Chondrocyte (in vitro differentiated cells): Measurements from ENCODE around the gene ABCD3. TPM values are rescaled to one million over a fixed set of nuclear protein-coding genes. Genes with fewer than 3 reads are reported as not detected.
A peak's percentile ranks its signal among the peaks of the same experiment; 100 is the strongest.
"Not testable (repeated sequence)": the region's sequence is repeated elsewhere in the genome, so short reads cannot be mapped to it uniquely, and the experiment has no call there.

Experiments used
- DNase-seq: peaks from one replicate; pipeline ENCODE4 v3.0.0; 2021; ENCODE audit warnings: mixed read lengths, low spot score
- H3K27ac Mint-ChIP-seq: one replicate; pipeline ENCODE4 v1.8.0; 2021; ENCODE audit warnings: mild to moderate bottlenecking, moderate library complexity, mixed read lengths; ENCODE audit not compliant: unreplicated experiment
- H3K27me3 Mint-ChIP-seq: 2 replicates; pipeline ENCODE4 v1.8.0; 2021; ENCODE audit warnings: low read depth, mixed read lengths
- H3K36me3 Mint-ChIP-seq: 2 replicates; pipeline ENCODE4 v1.8.0; 2021; ENCODE audit warnings: low read depth, mixed read lengths
- H3K4me1 Mint-ChIP-seq: 2 replicates; pipeline ENCODE4 v1.8.0; 2021; ENCODE audit warnings: low read depth, mild to moderate bottlenecking, mixed read lengths
- H3K4me3 Mint-ChIP-seq: one replicate; pipeline ENCODE4 v1.8.0; 2021; ENCODE audit warnings: mild to moderate bottlenecking, moderate library complexity, mixed read lengths; ENCODE audit not compliant: unreplicated experiment
- H3K9me3 Mint-ChIP-seq: 2 replicates; pipeline ENCODE4 v1.8.0; 2021; ENCODE audit warnings: low read depth, mixed read lengths
- long read RNA-seq: library from polyadenylated mRNA; stranded (forward); transcript quantifications from one replicate; pipeline ENCODE4 v2.0.0, GENCODE V29; 2021
- total RNA-seq: library from RNA; stranded (reverse); gene quantifications from 3 replicates; pipeline ENCODE4 v1.2.1, GENCODE V29; 2021
- TF ChIP-seq, protein P1 (sequence below): fragments of 200-600 bp; sonication (generic); IDR thresholded peaks from 2 replicates; pipeline ENCODE4 v1.5.0; 2021; ENCODE audit warnings: antibody characterized with exemption, mild to moderate bottlenecking, moderate library complexity

ABCD3 gene
- total RNA-seq: 33.2 to 50.0 TPM (median 36.1 TPM) in 3 replicates
- long read RNA-seq, transcript ABCD3-202 (23 exons, 3,538 nt): major isoform, 75 of 91 reads
- long read RNA-seq, partial matches to known transcripts: 3 of 91 reads
- long read RNA-seq, other reads (novel, unspliced or antisense): 12 of 91 reads

DNA sequence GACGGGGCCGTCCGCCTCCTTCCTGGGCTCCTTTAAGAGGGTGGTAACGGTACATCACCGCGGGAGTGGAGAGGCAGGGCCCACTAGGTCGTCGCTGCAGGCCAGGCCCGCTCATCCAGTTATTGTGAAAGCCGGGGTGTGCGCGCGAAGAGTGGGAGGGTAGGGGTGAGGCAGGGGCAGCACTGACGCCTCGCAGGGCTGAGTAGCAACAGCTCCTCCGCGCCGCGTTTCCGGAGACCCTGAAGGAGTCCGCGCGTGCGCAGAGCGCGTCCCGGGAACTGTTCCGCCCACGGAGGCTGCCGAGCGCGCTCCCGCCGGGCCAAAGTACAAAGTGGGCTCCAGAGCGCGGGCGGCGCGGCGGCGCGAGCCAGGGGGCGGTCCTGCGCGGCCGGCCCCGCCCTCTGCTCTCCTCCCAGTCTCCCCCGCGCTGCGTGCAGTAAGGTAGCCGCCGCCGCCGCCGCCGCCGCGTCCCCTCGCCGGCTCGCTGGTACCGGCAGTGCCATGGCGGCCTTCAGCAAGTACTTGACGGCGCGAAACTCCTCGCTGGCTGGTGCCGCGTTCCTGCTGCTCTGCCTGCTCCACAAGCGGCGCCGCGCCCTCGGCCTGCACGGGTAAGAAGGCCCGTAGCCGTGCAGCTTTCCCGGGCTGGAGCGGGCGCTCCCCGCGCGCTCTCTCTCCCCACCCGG is at the start of gene ABCD3:
Gene ABCD3 (plus strand): TSS at position 412 of the 686 bp plus-strand sequence. CDS start 90 bp downstream, at position 502.
- no peaks in the 10 kb centered on the region for H3K9me3 Mint-ChIP-seq
- H3K4me3 Mint-ChIP-seq: no peak within 1 kb of the TSS
- peak within 1 kb of the TSS; percentile 89 for H3K27ac Mint-ChIP-seq
- no peaks in the 10 kb centered on the region for H3K27me3 Mint-ChIP-seq
- DNase-seq: peak; percentile 99
- no peaks in the 10 kb centered on the region for H3K36me3 Mint-ChIP-seq
- H3K4me1 Mint-ChIP-seq: peaks cover 39% of the 10 kb centered on the region
- TF ChIP-seq, protein P1, sequence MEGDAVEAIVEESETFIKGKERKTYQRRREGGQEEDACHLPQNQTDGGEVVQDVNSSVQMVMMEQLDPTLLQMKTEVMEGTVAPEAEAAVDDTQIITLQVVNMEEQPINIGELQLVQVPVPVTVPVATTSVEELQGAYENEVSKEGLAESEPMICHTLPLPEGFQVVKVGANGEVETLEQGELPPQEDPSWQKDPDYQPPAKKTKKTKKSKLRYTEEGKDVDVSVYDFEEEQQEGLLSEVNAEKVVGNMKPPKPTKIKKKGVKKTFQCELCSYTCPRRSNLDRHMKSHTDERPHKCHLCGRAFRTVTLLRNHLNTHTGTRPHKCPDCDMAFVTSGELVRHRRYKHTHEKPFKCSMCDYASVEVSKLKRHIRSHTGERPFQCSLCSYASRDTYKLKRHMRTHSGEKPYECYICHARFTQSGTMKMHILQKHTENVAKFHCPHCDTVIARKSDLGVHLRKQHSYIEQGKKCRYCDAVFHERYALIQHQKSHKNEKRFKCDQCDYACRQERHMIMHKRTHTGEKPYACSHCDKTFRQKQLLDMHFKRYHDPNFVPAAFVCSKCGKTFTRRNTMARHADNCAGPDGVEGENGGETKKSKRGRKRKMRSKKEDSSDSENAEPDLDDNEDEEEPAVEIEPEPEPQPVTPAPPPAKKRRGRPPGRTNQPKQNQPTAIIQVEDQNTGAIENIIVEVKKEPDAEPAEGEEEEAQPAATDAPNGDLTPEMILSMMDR: no peak

GRCh38 chr1:94372771-94373170 is 45.4 kb upstream of the ABCD3 start:
- H3K27ac Mint-ChIP-seq, H3K27me3 Mint-ChIP-seq, DNase-seq, H3K36me3 Mint-ChIP-seq, H3K4me3 Mint-ChIP-seq, H3K4me1 Mint-ChIP-seq: not testable (repeated sequence)
- H3K9me3 Mint-ChIP-seq: peaks cover 13% of the 10 kb centered on the region

DNA sequence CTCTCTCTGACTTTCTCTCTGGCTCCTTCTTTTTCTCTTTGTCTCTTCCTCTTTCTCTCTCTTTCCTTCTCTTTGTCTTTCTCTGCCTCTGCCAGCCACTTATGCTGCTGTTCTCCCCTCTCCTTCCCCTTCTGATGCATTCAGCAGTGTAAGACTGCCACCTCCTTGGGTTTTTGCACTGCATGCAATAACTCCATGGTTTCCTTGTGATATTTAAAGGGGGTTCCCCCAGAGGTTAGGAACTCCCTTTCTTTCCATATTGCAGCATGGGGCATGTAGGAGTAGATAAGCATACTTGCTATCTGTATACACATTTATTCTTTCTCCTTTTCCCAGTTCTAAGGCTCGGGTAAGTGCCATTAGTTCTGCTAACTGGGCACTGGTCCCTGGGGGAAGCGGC is 44.9 kb upstream of the ABCD3 start:
- DNase-seq: not testable (repeated sequence)

GRCh38 chr1:94375666-94376065 is 42.5 kb upstream of the ABCD3 start:
- H3K9me3 Mint-ChIP-seq, DNase-seq, H3K36me3 Mint-ChIP-seq, H3K27me3 Mint-ChIP-seq, H3K4me3 Mint-ChIP-seq, H3K4me1 Mint-ChIP-seq, H3K27ac Mint-ChIP-seq: not testable (repeated sequence)

More for the DNA sequence above, 44.9 kb upstream of the ABCD3 start:
- not testable (repeated sequence) for H3K27me3 Mint-ChIP-seq, H3K4me1 Mint-ChIP-seq, H3K27ac Mint-ChIP-seq, H3K4me3 Mint-ChIP-seq, H3K36me3 Mint-ChIP-seq
- H3K9me3 Mint-ChIP-seq: peaks cover 13% of the 10 kb centered on the region

DNA sequence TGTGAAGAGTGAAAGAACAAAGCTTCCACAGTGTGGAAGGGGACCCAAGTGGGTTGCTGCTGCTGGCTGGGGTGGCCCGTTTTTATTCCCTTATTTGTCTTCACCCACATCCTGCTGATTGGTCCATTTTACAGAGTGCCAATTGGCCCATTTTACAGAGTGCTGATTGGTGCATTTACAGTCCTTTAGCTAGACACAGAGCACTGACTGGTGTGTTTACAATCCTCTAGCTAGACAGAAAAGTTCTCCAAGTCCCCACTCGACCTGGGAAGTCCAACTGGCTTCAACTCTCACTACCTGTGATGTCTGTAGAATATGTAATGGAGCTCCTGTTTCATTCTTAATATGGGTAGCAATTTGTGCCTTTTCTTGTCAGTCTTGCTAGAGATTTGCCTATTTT is 39.7 kb upstream of the ABCD3 start:
- not testable (repeated sequence) for H3K4me1 Mint-ChIP-seq, H3K9me3 Mint-ChIP-seq, H3K36me3 Mint-ChIP-seq, H3K27me3 Mint-ChIP-seq, H3K4me3 Mint-ChIP-seq, H3K27ac Mint-ChIP-seq, DNase-seq

GRCh38 chr1:94379615-94380014 is 38.6 kb upstream of the ABCD3 start:
- Mint-ChIP-seq H3K9me3 (no peaks in the 10 kb centered on the region), H3K27me3 (peaks cover 3% of the 10 kb centered on the region), H3K4me3 (no peak overlapping the region), H3K4me1 (peaks cover 8% of the 10 kb centered on the region), H3K27ac (no peak overlapping the region), H3K36me3 (peaks cover 2% of the 10 kb centered on the region)
- DNase-seq: no peak
- TF ChIP-seq, protein P1: no peak

DNA sequence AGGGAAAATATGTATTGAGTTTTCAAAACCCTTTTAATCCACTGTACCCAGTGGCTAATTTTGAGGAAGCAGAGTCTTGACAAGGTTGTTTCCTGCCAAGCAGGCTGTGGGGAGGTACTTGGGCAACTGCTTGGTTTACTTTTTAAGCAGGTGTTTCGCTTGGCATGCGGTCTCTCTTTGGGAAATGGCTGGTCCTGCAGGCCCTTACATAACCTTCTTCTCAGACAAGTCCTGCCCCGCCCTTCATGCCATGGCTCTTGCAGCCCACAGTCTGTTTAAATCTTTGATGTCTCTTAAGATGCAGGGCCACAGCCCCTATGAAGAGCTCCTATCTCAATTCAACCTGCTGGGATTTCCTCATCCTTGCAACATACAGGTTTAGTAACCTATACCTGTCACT is 36.0 kb upstream of the ABCD3 start:
- TF ChIP-seq, protein P1: no peak
- Mint-ChIP-seq H3K4me3 (no peak overlapping the region), H3K36me3 (peaks cover 2% of the 10 kb centered on the region), H3K27me3 (peaks cover 3% of the 10 kb centered on the region), H3K4me1 (peaks cover 8% of the 10 kb centered on the region), H3K9me3 (no peaks in the 10 kb centered on the region), H3K27ac (no peak overlapping the region)
- DNase-seq: no peak
